Caco-2 (cell line): ENCODE measurements around the gene SRGAP2C. TPM values are rescaled to one million over a fixed set of nuclear protein-coding genes. Genes with fewer than 3 reads are reported as not detected.
"Not testable (repeated sequence)": the region's sequence is repeated elsewhere in the genome, so short reads cannot be mapped to it uniquely, and the experiment has no call there.

ENCODE experiments used
- BruUV-seq: library from RNA; stranded (reverse); fragments of 400-500 nt; replicated peaks from 2 replicates; lab custom pipeline; 2021; lab: Mats Ljungman, UMichigan
- CTCF ChIA-PET: fragments of 300-600 bp; sonication (Branson Sonifier 250); formaldehyde crosslinking; loops from one replicate; lab custom pipeline; 2022; ENCODE audit warnings: antibody characterized with exemption; lab: Charles Lee
- POLR2A ChIA-PET: fragments of 300-600 bp; sonication (Branson Sonifier 250); formaldehyde crosslinking; loops from one replicate; lab custom pipeline; 2022; ENCODE audit warnings: antibody characterized with exemption; lab: Charles Lee
- DNase-seq, 2 experiments: peaks; one replicate each; pipeline versions ENCODE4 v3.0.0 to v3.0.0-alpha.2; 2020 to 2022
- H3K27me3 ChIP-seq: replicated peaks from 2 replicates; pipeline ENCODE4 v1.6.0; 2011; ENCODE audit warnings: low read length; ENCODE audit not compliant: control insufficient read depth, insufficient read depth
- H3K36me3 ChIP-seq: 2 replicates; pipeline ENCODE4 v1.5.1; 2011; ENCODE audit warnings: low read length; ENCODE audit not compliant: control insufficient read depth, insufficient read depth
- H3K4me1 ChIP-seq: fragments of 250-450 bp; sonication (Bioruptor Pico); 2 replicates; pipeline ENCODE4 v1.5.1; 2020; ENCODE audit warnings: mild to moderate bottlenecking
- H3K4me3 ChIP-seq: 2 replicates; pipeline ENCODE4 v1.5.1; 2011; ENCODE audit warnings: low read depth, mild to moderate bottlenecking, control low read depth, low read length
- H3K9me3 ChIP-seq: fragments of 250-450 bp; sonication (Bioruptor Pico); 2 replicates; pipeline ENCODE4 v1.5.1; 2020; ENCODE audit warnings: mild to moderate bottlenecking, moderate library complexity
- H3K27ac Mint-ChIP-seq: one replicate; pipeline ENCODE4 v1.8.0; 2022; ENCODE audit warnings: mixed read lengths; ENCODE audit not compliant: unreplicated experiment
- H3K27me3 Mint-ChIP-seq: one replicate; pipeline ENCODE4 v1.8.0; 2022; ENCODE audit warnings: mixed read lengths; ENCODE audit not compliant: insufficient read depth, unreplicated experiment
- H3K36me3 Mint-ChIP-seq: one replicate; pipeline ENCODE4 v1.8.0; 2022; ENCODE audit warnings: mild to moderate bottlenecking, mixed read lengths; ENCODE audit not compliant: insufficient read depth, unreplicated experiment
- H3K4me1 Mint-ChIP-seq: one replicate; pipeline ENCODE4 v1.8.0; 2022; ENCODE audit warnings: low read depth, mixed read lengths; ENCODE audit not compliant: unreplicated experiment
- H3K4me3 Mint-ChIP-seq: one replicate; pipeline ENCODE4 v1.8.0; 2022; ENCODE audit warnings: mild to moderate bottlenecking, moderate library complexity, mixed read lengths; ENCODE audit not compliant: unreplicated experiment
- H3K9me3 Mint-ChIP-seq: one replicate; pipeline ENCODE4 v1.8.0; 2022; ENCODE audit warnings: mixed read lengths; ENCODE audit not compliant: unreplicated experiment
- intact Hi-C: fragments of 100-400 bp; cut with micrococcal nuclease; formaldehyde crosslinking; loops from one replicate; pipeline ENCODE4 v1.10.0; 2022; ENCODE audit not compliant: unreplicated experiment
- total RNA-seq: library from RNA; stranded (reverse); gene quantifications from 2 replicates; pipeline ENCODE4 v1.2.3, GENCODE V29; 2022

Gene SRGAP2C
- total RNA-seq, 1 experiment from 2014 or later = 0.98 TPM

GRCh38 chr1:121332599-121333562 lies 148.1 kb downstream of the SRGAP2C start:
- H3K36me3 ChIP-seq, H3K4me3 ChIP-seq, H3K4me1 Mint-ChIP-seq, POLR2A ChIA-PET, H3K4me3 Mint-ChIP-seq, DNase-seq, CTCF ChIA-PET, H3K9me3 Mint-ChIP-seq, H3K27ac Mint-ChIP-seq, BruUV-seq, H3K4me1 ChIP-seq, H3K27me3 ChIP-seq, H3K36me3 Mint-ChIP-seq, H3K27me3 Mint-ChIP-seq, H3K9me3 ChIP-seq, intact Hi-C loops: not testable (repeated sequence)

- H3K27me3 Mint-ChIP-seq, BruUV-seq, H3K36me3 ChIP-seq, DNase-seq, H3K36me3 Mint-ChIP-seq, H3K4me3 ChIP-seq, H3K27me3 ChIP-seq, H3K4me1 ChIP-seq, POLR2A ChIA-PET, CTCF ChIA-PET, H3K9me3 Mint-ChIP-seq, H3K4me1 Mint-ChIP-seq, H3K4me3 Mint-ChIP-seq, H3K27ac Mint-ChIP-seq, intact Hi-C loops, H3K9me3 ChIP-seq: not testable (repeated sequence)
Observed at GRCh38 chr1:121337958-121338357, 153.2 kb downstream of the SRGAP2C start.

GRCh38 chr1:121339611-121340010 lies 154.8 kb downstream of the SRGAP2C start:
- not testable (repeated sequence) for H3K4me1 ChIP-seq

DNA sequence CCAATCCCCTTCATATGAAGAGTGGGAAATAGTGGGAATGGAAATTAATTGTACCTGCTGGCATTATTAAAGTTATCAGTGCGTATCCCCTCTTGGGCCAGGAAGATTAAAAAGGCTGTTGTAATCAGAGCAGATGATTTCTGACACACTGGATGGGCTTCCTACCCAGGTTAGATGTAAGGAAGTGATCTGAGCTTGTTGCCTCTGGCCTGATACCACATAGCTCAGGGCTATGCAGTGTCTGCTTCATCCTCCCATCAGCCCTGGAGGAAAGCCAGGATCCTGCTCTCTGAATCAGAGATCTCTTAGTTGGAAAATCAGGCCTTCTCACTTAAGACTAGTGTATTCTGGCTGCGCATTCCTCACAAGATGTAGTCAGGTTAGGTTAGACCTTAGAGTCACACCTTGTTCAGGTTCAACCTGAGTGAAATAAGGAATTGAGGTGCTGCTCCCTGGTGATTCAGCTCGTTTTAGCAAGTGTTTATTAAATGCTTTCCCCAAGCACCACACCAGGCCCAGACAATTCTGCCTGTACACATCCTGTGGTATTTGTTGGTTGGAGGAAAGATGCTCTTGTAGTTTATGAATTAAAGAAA lies 158.6 kb downstream of the SRGAP2C start:
- intact Hi-C loops, H3K36me3 ChIP-seq, DNase-seq, CTCF ChIA-PET, H3K27ac Mint-ChIP-seq, H3K4me1 Mint-ChIP-seq, BruUV-seq, H3K4me3 Mint-ChIP-seq, H3K4me3 ChIP-seq, H3K9me3 ChIP-seq, H3K4me1 ChIP-seq, H3K27me3 Mint-ChIP-seq, H3K36me3 Mint-ChIP-seq, H3K27me3 ChIP-seq, POLR2A ChIA-PET, H3K9me3 Mint-ChIP-seq: not testable (repeated sequence)

More at GRCh38 chr1:121339611-121340010, 154.8 kb downstream of the SRGAP2C start:
- H3K27me3 Mint-ChIP-seq, H3K4me3 Mint-ChIP-seq, H3K27me3 ChIP-seq, intact Hi-C loops, H3K4me3 ChIP-seq, H3K36me3 ChIP-seq, BruUV-seq, H3K9me3 ChIP-seq, POLR2A ChIA-PET, CTCF ChIA-PET, H3K4me1 Mint-ChIP-seq, H3K36me3 Mint-ChIP-seq, DNase-seq, H3K9me3 Mint-ChIP-seq, H3K27ac Mint-ChIP-seq: not testable (repeated sequence)

GRCh38 chr1:121344355-121344754 lies 159.6 kb downstream of the SRGAP2C start:
- H3K4me1 ChIP-seq, H3K4me3 Mint-ChIP-seq, H3K36me3 Mint-ChIP-seq, H3K9me3 Mint-ChIP-seq, H3K4me3 ChIP-seq, BruUV-seq, H3K27ac Mint-ChIP-seq, H3K27me3 ChIP-seq, CTCF ChIA-PET, H3K36me3 ChIP-seq, H3K9me3 ChIP-seq, H3K27me3 Mint-ChIP-seq, intact Hi-C loops, H3K4me1 Mint-ChIP-seq, POLR2A ChIA-PET, DNase-seq: not testable (repeated sequence)

DNA sequence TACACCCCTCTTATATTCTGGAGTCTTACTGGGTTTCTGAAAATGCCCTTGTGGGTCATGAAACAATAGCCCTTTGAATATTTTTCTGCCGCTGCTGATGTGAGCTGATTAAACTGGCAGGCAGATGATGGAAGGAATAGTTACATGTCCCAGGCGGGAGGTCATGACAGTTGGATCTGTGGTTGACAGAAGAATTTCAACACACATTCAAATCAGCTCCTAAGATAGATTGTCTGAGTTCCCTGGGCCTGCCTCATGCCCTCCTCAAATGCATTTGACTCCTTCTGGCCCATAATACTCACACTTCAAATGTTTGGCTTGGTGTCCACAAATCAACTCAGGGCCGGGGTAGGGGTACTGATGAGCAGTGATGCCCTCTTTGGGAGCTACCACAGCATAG lies 161.9 kb downstream of the SRGAP2C start:
- CTCF ChIA-PET, H3K36me3 Mint-ChIP-seq, H3K27me3 ChIP-seq, H3K9me3 Mint-ChIP-seq, H3K4me3 ChIP-seq, intact Hi-C loops, BruUV-seq, H3K27ac Mint-ChIP-seq, H3K4me1 ChIP-seq, H3K4me1 Mint-ChIP-seq, H3K4me3 Mint-ChIP-seq, POLR2A ChIA-PET, H3K36me3 ChIP-seq, H3K9me3 ChIP-seq, DNase-seq, H3K27me3 Mint-ChIP-seq: not testable (repeated sequence)

DNA sequence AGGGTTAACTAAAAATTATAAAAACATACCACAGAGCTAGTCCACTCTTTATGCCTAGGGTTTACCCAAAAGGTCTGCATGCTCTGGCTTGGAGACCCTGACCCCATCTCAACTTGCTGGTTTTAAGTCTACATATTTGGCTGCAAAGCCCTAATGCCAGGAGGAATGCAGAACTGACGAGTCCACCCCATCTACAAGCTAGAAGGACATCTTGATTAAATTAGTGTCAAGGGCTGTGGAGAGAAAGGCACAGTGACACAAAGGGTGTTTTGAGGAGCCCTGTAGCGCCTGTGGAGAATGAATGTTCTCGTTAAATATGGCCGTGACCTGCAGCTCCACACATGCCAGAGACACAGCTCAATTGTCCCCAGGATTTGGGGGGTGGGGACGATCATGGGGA lies 162.7 kb downstream of the SRGAP2C start:
- H3K4me1 Mint-ChIP-seq, CTCF ChIA-PET, POLR2A ChIA-PET, H3K36me3 Mint-ChIP-seq, H3K9me3 ChIP-seq, H3K27me3 Mint-ChIP-seq, H3K27me3 ChIP-seq, H3K4me3 Mint-ChIP-seq, H3K27ac Mint-ChIP-seq, H3K36me3 ChIP-seq, H3K4me1 ChIP-seq, H3K9me3 Mint-ChIP-seq, H3K4me3 ChIP-seq, DNase-seq, BruUV-seq, intact Hi-C loops: not testable (repeated sequence)
